Colonic mucosa (tissue), 4 donors: Measurements from ENCODE around the gene OCEL1. TPM values are rescaled to one million over a fixed set of nuclear protein-coding genes. Genes with fewer than 3 reads are reported as not detected.
A peak's percentile ranks its signal among the peaks of the same experiment; 100 is the strongest.

Experiments
- DNase-seq: peaks from one replicate; pipeline ENCODE4 v3.0.0-alpha.2; 2020
- H3K27ac ChIP-seq: fragments of 200-600 bp; one replicate; pipeline ENCODE4 v1.8.0; 2021
- H3K27me3 ChIP-seq: fragments of 200-600 bp; one replicate; pipeline ENCODE4 v1.8.0; 2021
- H3K36me3 ChIP-seq: fragments of 200-600 bp; one replicate; pipeline ENCODE4 v1.8.0; 2021
- H3K4me1 ChIP-seq: fragments of 200-600 bp; one replicate; pipeline ENCODE4 v1.8.0; 2021; ENCODE audit warnings: mild to moderate bottlenecking
- H3K4me3 ChIP-seq: fragments of 200-600 bp; one replicate; pipeline ENCODE4 v1.8.0; 2021
- H3K9ac ChIP-seq, 2 donors: one replicate each; pipeline ENCODE4 v1.7.0; 2013; ENCODE audit warnings: control low read depth in 2 of 2, low read depth in 2 of 2, low read length in 2 of 2
- H3K9me3 ChIP-seq: fragments of 200-600 bp; one replicate; pipeline ENCODE4 v1.8.0; 2021
- CTCF ChIP-seq: fragments of 200-600 bp; IDR thresholded peaks from one replicate; pipeline ENCODE4 v1.8.0; 2022; ENCODE audit warnings: antibody characterized with exemption, mild to moderate bottlenecking
- intact Hi-C: fragments of 100-400 bp; cut with DNase I; formaldehyde crosslinking; loops from one replicate; pipeline ENCODE4 v1.14.1; 2022
- total RNA-seq, 2 donors: library from RNA; stranded (reverse); fragmentation: NEBNext Ultra II Directional in 1 of 2; extraction: Animal tissue kit (Norgen Biotek cat#: 25700) in 1 of 2; gene quantifications; one replicate each; pipeline ENCODE4 v1.2.1, GENCODE V29; 2021
- donor health status: healthy.
- donor health status: DM: no; HTN: no; CAD: no.
- donor health status: DM: no; HTN: no; CAD: no.

Gene OCEL1
- total RNA-seq, 2 donors from 2014 or later: 35.7 to 46.9 TPM

DNA sequence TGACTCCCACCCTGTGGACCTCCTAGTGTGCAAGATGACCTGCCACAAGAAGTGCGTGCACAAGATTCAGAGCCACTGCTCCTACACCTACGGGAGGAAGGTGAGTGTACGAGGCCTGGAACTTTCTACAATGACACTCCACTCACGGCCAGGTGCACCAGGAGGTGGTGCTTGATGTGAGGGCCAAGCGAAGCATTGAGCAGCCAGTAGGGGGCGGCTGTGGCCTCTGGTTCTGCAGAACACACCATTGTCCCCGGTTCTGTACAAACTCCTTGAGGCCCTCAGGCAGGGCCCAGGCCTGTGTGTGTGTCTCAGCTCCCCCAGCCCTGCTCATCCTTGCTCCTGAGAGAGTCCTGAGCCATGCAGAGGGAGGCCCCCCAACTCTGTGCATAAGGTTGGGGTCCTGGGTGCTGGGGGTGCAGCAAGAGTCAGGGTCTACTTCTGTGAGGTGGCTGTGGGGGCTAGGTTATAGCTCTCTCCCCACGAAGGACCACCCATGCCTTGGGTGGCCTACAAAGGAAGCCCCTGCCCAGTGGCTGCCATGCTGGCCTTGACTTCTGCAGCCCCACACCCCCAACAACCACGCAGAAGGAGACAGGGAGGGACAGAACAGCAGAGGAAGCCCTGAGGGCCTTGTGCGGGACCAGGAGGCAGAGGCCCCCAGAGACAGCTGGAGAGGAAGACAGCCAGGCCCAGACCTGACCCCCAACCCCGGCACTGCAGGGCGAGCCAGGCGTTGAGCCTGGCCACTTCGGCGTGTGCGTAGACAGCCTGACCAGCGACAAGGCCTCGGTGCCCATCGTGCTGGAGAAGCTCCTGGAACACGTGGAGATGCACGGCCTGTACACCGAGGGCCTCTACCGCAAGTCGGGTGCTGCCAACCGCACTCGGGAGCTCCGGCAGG is 20.5 kb upstream of the OCEL1 start:
- Histone ChIP-seq H3K27ac (no peak overlapping the region), H3K9me3 (no peaks in the 10 kb centered on the region), H3K9ac (no peak overlapping the region), H3K4me3 (no peak overlapping the region), H3K27me3 (no peaks in the 10 kb centered on the region), H3K36me3 (peaks cover 8% of the 10 kb centered on the region), H3K4me1 (no peaks in the 10 kb centered on the region)
- DNase-seq: peak; percentile 75
- TF ChIP-seq CTCF: peak; percentile 60
- intact Hi-C loops: loop anchor here (2.0 kb wide), 1 partner anchor 77 kb away; no protein-coding TSS in a partner anchor

- H3K36me3 ChIP-seq: no peaks in the 10 kb centered on the region
- no peak overlapping the region for H3K4me3 ChIP-seq
- H3K27ac ChIP-seq: no peak overlapping the region
- no peak for TF ChIP-seq CTCF
- no peak for DNase-seq
- no peaks in the 10 kb centered on the region for H3K4me1 ChIP-seq
- H3K27me3 ChIP-seq: no peaks in the 10 kb centered on the region
- no peaks in the 10 kb centered on the region for H3K9me3 ChIP-seq
- intact Hi-C loops: no loop called here
- H3K9ac ChIP-seq: no peak overlapping the region
These were observed 19.1 kb upstream of the OCEL1 start for GRCh38 chr19:17206736-17207581.

- no peak overlapping the region for H3K9ac ChIP-seq
- intact Hi-C loops: no loop called here
- no peaks in the 10 kb centered on the region for H3K4me1 ChIP-seq
- H3K27me3 ChIP-seq: no peaks in the 10 kb centered on the region
- no peaks in the 10 kb centered on the region for H3K36me3 ChIP-seq
- no peaks in the 10 kb centered on the region for H3K9me3 ChIP-seq
- H3K4me3 ChIP-seq: no peak overlapping the region
- TF ChIP-seq CTCF: no peak
- no peak overlapping the region for H3K27ac ChIP-seq
- DNase-seq: peak; percentile 39
These were observed 16.6 kb upstream of the OCEL1 start for GRCh38 chr19:17209126-17210036.

GRCh38 chr19:17210296-17210695 is 15.7 kb upstream of the OCEL1 start:
- no peak for TF ChIP-seq CTCF
- no peaks in the 10 kb centered on the region for H3K9me3 ChIP-seq
- no peaks in the 10 kb centered on the region for H3K27me3 ChIP-seq
- peaks cover 3% of the 10 kb centered on the region for H3K4me1 ChIP-seq
- DNase-seq: no peak
- no peak overlapping the region for H3K9ac ChIP-seq
- H3K27ac ChIP-seq: no peak overlapping the region
- no peak overlapping the region for H3K4me3 ChIP-seq
- H3K36me3 ChIP-seq: no peaks in the 10 kb centered on the region
- intact Hi-C loops: no loop called here
